Endothelial cell of umbilical vein (primary cell): ENCODE data around the gene LRRC47. TPM values are rescaled to one million over a fixed set of nuclear protein-coding genes. Genes with fewer than 3 reads are reported as not detected.

Source experiments
- BruUV-seq: library from RNA; stranded (reverse); fragments of 400-500 nt; replicated peaks from 2 replicates; lab custom pipeline; 2021; lab: Mats Ljungman, UMichigan
- CTCF ChIA-PET: fragments of 300-600, 350-600 bp; sonication (Branson Sonifier 250); formaldehyde crosslinking; loops from one replicate; lab custom pipeline; 2021; ENCODE audit warnings: antibody characterized with exemption, inconsistent platforms; lab: Charles Lee
- POLR2A ChIA-PET: fragments of 300-600, 350-600 bp; sonication (Branson Sonifier 250); formaldehyde crosslinking; loops from one replicate; lab custom pipeline; 2021; ENCODE audit warnings: antibody characterized with exemption, inconsistent platforms; lab: Charles Lee
- DNase-seq: peaks from one replicate; pipeline ENCODE4 v3.0.0-alpha.2; 2011; ENCODE audit warnings: low read depth, low spot score
- FAIRE-seq: peaks from 2 replicates; lab custom pipeline; 2011; peaks lifted over from hg19 to GRCh38; lab: Jason Lieb, UNC
- H2AFZ ChIP-seq: 2 replicates; pipeline ENCODE4 v1.6.0; 2012; ENCODE audit warnings: low read depth, low read length, control low read depth, inconsistent platforms
- H3K27ac ChIP-seq: 2 replicates; pipeline ENCODE4 v1.5.1; 2011; ENCODE audit warnings: low read depth, mild to moderate bottlenecking, control low read depth, low read length, moderate library complexity; ENCODE audit not compliant: insufficient read depth
- H3K27me3 ChIP-seq, 2 experiments: 2 replicates each; pipeline versions ENCODE4 v1.6.0 to v1.6.1; 2011; ENCODE audit warnings: low read length in 2 of 2, mixed read lengths in 1 of 2; ENCODE audit not compliant: control insufficient read depth in 2 of 2, insufficient read depth in 2 of 2
- H3K36me3 ChIP-seq, 2 experiments: 2 replicates in 1 of 2; 3 replicates in 1 of 2; pipeline ENCODE4 v1.5.1; 2011; ENCODE audit warnings: low read length in 2 of 2, mild to moderate bottlenecking in 1 of 2, moderate library complexity in 1 of 2; ENCODE audit not compliant: control insufficient read depth in 2 of 2, insufficient read depth in 2 of 2; ENCODE audit errors: extremely low read depth in 1 of 2
- H3K4me1 ChIP-seq: 3 replicates; pipeline ENCODE4 v1.5.1; 2011; ENCODE audit warnings: mild to moderate bottlenecking, low read length; ENCODE audit not compliant: control insufficient read depth, insufficient read depth; ENCODE audit errors: extremely low read depth
- H3K4me2 ChIP-seq: 2 replicates; pipeline ENCODE4 v1.6.1; 2011; ENCODE audit warnings: low read length, control low read depth, mixed read lengths; ENCODE audit not compliant: insufficient read depth
- H3K4me3 ChIP-seq, 3 experiments: fragments of 200-600 bp in 1 of 3; sonication (generic), shearing (Covaris generic) in 1 of 3; replicated peaks in 1 of 3; 2 replicates each; pipeline ENCODE4 v1.5.1; 2011 to 2016; ENCODE audit warnings: control low read depth in 3 of 3, low read length in 3 of 3, mild to moderate bottlenecking in 2 of 3, inconsistent platforms in 1 of 3, low read depth in 1 of 3, moderate library complexity in 1 of 3; ENCODE audit not compliant: insufficient read depth in 1 of 3
- H3K79me2 ChIP-seq: 2 replicates; pipeline ENCODE4 v1.6.0; 2012; ENCODE audit warnings: low read length, inconsistent platforms; ENCODE audit not compliant: control insufficient read depth, insufficient read depth
- H3K9ac ChIP-seq: replicated peaks from 2 replicates; pipeline ENCODE3; 2011; ENCODE audit warnings: low read length, control low read depth; ENCODE audit not compliant: insufficient read depth; ENCODE audit errors: extremely low read depth
- H3K9me1 ChIP-seq: replicated peaks from 3 replicates; pipeline ENCODE4 v1.6.0; 2011; ENCODE audit warnings: mild to moderate bottlenecking, low read length; ENCODE audit not compliant: control insufficient read depth, insufficient read depth; ENCODE audit errors: extremely low read depth
- H3K9me3 ChIP-seq: replicated peaks from 2 replicates; pipeline ENCODE4 v1.5.1; 2012; ENCODE audit warnings: low read length, inconsistent platforms; ENCODE audit not compliant: control insufficient read depth, insufficient read depth
- H4K20me1 ChIP-seq: replicated peaks from 2 replicates; pipeline ENCODE3; 2011; ENCODE audit warnings: mild to moderate bottlenecking, low read length; ENCODE audit not compliant: control insufficient read depth, insufficient read depth; ENCODE audit errors: extremely low read depth
- EZH2 ChIP-seq: IDR thresholded peaks from 2 replicates; pipeline ENCODE4 v1.6.1; 2012; ENCODE audit warnings: borderline replicate concordance, low read depth, mild to moderate bottlenecking, moderate library complexity, low read length, inconsistent platforms; ENCODE audit not compliant: severe bottlenecking
- FOS ChIP-seq: IDR thresholded peaks from 2 replicates; pipeline ENCODE4 v1.6.1; 2011; ENCODE audit warnings: mild to moderate bottlenecking, low read length, moderate library complexity, borderline replicate concordance; ENCODE audit not compliant: insufficient read depth
- GATA2 ChIP-seq: IDR thresholded peaks from 2 replicates; pipeline ENCODE4 v1.7.0; 2011; ENCODE audit warnings: low read depth, mild to moderate bottlenecking, moderate library complexity, mixed read lengths, low read length; ENCODE audit not compliant: insufficient read length, insufficient read depth
- JUN ChIP-seq: IDR thresholded peaks from 2 replicates; pipeline ENCODE4 v1.6.1; 2011; ENCODE audit warnings: borderline replicate concordance, low read depth; ENCODE audit not compliant: insufficient read length, insufficient read depth
- MYC ChIP-seq: IDR thresholded peaks from one replicate; pipeline ENCODE4 v1.6.1; 2011; ENCODE audit warnings: mild to moderate bottlenecking, low read depth, low read length
- POLR2A ChIP-seq: IDR thresholded peaks from 2 replicates; pipeline ENCODE4 v1.6.1; 2012; ENCODE audit warnings: low read depth, mild to moderate bottlenecking, control low read depth, low read length
- dilution Hi-C: fragments of 300-500 bp; cut with MboI; formaldehyde crosslinking; loops from one replicate; pipeline ENCODE4 v1.15.0; 2019; ENCODE audit warnings: low sequenced_read_pairs; ENCODE audit not compliant: extremely low pct_ligation_motif_present
- intact Hi-C: fragments of 100-400 bp; cut with micrococcal nuclease; formaldehyde crosslinking; loops from one replicate; pipeline ENCODE4 v1.10.0; 2022
- polyA plus RNA-seq, 4 experiments: library from polyadenylated mRNA; depleted of rRNA in 3 of 4; stranded (reverse) in 3 of 4; unstranded in 1 of 4; fragments of >200 nt; gene quantifications; 2 replicates each; pipeline versions ENCODE4 v1.2.1 to v1.2.3, GENCODE V29; 2011 to 2012; ENCODE audit warnings: missing spikeins in 1 of 4
- total RNA-seq: library from RNA; stranded (reverse); gene quantifications from 2 replicates; pipeline ENCODE4 v1.2.3, GENCODE V29; 2021
- TF ChIP-seq, protein P1 (sequence below): IDR thresholded peaks from 2 replicates; pipeline ENCODE4 v1.6.1; 2011; ENCODE audit not compliant: insufficient read depth, insufficient read length
- TF ChIP-seq, protein P2 (sequence below), 2 donors: IDR thresholded peaks; 1 replicate in 1 of 2; 2 replicates in 1 of 2; pipeline ENCODE4 v1.5.1; 2011; ENCODE audit warnings: low read length in 2 of 2, mild to moderate bottlenecking in 2 of 2, moderate library complexity in 2 of 2, control low read depth in 1 of 2, inconsistent platforms in 1 of 2, low read depth in 1 of 2; ENCODE audit not compliant: insufficient read depth in 1 of 2; ENCODE audit errors: extremely low read depth in 1 of 2

The LRRC47 gene
- total and polyA plus RNA-seq, 2 donors (not counting 3 experiments of a cell fraction or from before 2014, with no cell fraction given) = 23.7 to 42.5 TPM

DNA sequence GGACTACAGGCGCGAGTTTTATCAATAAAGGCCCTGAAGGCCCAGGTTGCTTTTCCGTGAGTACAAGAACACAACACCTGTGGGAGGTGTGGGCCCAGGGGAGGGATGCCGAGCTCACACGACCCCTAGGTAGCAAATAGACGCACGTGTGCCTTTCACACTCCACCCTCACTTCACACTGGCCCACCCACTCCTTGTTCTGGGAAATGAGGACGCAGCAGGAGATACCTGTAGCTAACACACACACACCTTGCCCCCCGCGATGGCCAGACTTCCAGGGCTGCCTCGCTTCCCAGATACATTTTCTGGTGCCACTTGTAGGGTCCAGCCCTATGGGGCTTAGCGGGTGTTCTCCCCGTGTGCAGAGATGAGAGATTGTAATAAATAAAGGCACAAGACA, 48.4 kb downstream of the LRRC47 start:
- BruUV-seq = no TSS peak
- Histone ChIP-seq H3K4me2 (peak overlapping the region; percentile 86), H3K4me3 (peak overlapping the region in 1 of 3 experiments; percentile 79), H2AFZ (peak overlapping the region; percentile 79), H3K27ac (no peak overlapping the region), H3K4me1 (peaks cover 11% of the 10 kb centered on the region), H4K20me1 (no peaks in the 10 kb centered on the region), H3K79me2 (peaks cover 5% of the 10 kb centered on the region), H3K36me3 (peaks cover 0 to under 1% of the 10 kb centered on the region in 2 experiments), H3K27me3 (peaks cover 0 to 7% of the 10 kb centered on the region in 2 experiments), H3K9me1 (no peaks in the 10 kb centered on the region), H3K9ac (peak overlapping the region; percentile 26), H3K9me3 (no peaks in the 10 kb centered on the region)
- DNase-seq (no peak), FAIRE-seq (no peak)
- POLR2A ChIA-PET = no interaction called here
- dilution Hi-C loops = no loop called here
- CTCF ChIA-PET = no interaction called here
- TF ChIP-seq, protein P1, sequence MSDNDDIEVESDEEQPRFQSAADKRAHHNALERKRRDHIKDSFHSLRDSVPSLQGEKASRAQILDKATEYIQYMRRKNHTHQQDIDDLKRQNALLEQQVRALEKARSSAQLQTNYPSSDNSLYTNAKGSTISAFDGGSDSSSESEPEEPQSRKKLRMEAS = no peak
- no peak for TF ChIP-seq EZH2
- TF ChIP-seq POLR2A = no peak
- TF ChIP-seq MYC = no peak
- no peak for TF ChIP-seq JUN
- TF ChIP-seq FOS = no peak
- TF ChIP-seq GATA2 = no peak
- TF ChIP-seq, protein P2, sequence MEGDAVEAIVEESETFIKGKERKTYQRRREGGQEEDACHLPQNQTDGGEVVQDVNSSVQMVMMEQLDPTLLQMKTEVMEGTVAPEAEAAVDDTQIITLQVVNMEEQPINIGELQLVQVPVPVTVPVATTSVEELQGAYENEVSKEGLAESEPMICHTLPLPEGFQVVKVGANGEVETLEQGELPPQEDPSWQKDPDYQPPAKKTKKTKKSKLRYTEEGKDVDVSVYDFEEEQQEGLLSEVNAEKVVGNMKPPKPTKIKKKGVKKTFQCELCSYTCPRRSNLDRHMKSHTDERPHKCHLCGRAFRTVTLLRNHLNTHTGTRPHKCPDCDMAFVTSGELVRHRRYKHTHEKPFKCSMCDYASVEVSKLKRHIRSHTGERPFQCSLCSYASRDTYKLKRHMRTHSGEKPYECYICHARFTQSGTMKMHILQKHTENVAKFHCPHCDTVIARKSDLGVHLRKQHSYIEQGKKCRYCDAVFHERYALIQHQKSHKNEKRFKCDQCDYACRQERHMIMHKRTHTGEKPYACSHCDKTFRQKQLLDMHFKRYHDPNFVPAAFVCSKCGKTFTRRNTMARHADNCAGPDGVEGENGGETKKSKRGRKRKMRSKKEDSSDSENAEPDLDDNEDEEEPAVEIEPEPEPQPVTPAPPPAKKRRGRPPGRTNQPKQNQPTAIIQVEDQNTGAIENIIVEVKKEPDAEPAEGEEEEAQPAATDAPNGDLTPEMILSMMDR (IDR thresholded peaks at IDR 0.05; ENCODE audit: extremely low read depth in 1 of 2, insufficient read depth in 1 of 2, low read depth in 1 of 2, low read length in 2 of 2) = no peak
- intact Hi-C loops = loop anchor here (1.0 to 2.0 kb wide), 2 partner anchors 25 to 48 kb away; partner anchors contain the start of genes LRRC47 and SMIM1
